GM21390 (cell line): ENCODE results near the gene OMP.

ENCODE experiments used
- ATAC-seq: cut with Tn5 transposase; IDR thresholded peaks from one replicate; pipeline ENCODE4 v1.9.1; 2021; ENCODE audit not compliant: unreplicated experiment

Gene OMP

DNA sequence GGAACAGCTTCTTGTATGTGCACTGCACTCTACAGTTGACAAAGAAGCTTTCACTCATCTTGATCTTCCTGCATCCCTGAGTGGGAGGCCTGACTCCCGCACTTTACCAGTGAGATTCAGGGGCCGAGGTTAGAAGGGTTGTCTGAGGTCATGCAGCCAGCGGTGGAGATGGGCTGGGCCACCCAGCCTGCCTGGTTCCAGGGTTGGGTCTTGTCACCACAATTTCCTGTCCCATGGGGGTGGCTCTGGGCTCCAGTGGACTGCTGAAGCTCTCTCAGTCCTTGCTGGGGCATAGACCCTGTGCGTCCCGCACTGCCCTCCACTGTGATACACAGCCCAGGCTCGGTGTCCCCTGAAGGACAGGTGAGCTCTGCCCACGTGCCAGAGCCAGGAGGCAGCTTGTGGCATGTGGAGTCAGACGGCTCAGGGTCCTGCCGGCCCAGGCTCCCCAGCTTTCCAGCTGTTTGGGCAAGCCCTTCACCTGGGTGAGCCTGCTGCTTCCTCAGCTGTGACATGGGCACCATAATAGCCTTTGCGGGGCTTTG, 18.5 kb downstream of the OMP start:
- ATAC-seq: no peak

DNA sequence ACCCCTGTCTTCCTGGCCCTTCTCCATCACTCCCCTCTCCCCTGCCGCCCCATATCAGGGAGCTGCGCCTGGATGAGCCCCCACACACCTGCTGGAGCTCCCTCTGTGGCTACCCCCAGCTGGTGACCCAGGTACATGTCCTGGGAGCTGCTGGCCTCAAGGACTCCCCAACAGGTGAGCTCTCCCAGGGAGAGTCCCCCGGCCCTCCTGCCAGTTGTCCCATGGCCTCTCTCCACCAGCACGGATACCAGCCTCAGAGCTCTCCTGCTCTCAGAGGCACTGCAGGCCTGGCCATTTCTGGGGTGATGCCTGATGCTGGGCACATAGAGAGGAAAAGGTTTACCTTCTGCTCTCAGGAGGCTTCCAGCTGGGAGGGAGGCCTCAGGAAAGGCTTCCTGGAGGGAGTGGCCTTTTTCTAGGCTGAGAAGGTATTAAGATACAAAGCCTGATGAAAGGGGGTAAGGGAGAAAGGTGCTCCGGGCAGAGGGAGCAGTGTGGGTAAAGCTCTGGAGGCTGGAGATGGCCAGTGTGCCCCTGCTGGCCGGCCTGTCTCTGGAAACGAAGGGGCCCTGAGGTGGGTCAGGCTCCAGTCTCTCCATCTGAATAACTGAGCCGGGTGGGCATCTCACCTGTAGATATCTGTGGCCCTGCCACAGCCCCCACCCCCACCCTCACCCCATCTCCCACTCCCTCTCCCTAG, 19.4 kb downstream of the OMP start:
- ATAC-seq: no peak

GRCh38 chr11:77122576-77123212, 20.1 kb downstream of the OMP start:
- no peak for ATAC-seq

DNA sequence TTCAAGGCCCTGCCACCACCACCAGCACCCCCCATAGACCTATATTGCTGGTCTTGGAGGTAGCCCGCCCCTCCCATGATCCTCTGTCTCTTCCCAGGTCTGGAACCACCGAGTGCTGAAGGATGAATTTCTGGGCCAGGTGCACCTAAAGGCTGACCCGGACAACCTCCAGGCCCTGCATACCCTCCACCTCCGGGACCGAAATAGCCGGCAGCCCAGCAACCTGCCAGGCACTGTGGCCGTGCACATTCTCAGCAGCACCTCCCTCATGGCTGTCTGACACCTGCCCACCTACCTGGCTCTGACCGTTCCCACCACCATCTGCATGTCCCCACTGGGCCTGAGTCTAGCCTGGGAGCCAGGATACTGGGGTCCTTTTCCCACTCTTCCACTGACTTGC, 21.0 kb downstream of the OMP start:
- no peak for ATAC-seq

GRCh38 chr11:77124041-77124440, 21.4 kb downstream of the OMP start:
- ATAC-seq: no peak

DNA sequence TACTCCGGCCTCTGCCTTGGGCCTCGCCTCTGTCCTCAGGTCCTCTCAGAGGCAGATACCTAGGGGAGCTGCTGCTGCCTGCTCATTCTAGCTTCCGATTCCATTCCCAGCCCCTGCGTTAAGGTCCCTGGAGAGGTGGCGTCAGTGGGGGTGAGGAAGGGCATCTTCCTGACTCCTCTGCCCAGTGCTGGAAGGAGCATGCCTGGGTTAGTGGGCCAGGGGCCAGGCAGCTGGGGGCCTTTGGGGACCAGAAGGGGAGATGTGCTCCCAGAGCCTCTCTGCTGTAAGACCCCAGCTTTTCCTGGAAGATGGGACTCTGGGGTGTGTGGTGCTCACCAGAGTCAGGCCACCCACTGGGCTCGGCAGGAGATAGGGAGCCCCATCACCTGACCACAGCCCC, 21.8 kb downstream of the OMP start:
- no peak for ATAC-seq

DNA sequence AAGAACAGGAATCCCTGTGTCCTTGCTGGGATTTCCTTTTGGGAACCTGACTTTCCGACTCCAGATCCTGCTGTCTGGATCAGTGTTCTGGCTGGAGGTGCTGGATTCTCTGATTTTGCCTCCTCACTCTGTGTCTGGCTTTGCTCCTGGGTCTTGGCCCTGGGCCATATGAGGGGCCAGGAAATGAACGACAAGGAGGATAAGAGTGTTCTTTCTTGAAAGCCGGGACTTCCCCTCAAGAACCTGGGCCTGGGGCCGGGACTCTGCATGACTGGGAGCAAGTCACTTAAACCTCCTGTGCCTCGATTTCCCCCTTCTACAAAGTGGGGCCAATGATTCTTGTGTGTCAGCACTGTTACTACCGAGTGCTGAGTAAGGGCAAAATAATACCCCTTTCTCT, 22.6 kb downstream of the OMP start:
- ATAC-seq: no peak

- ATAC-seq: no peak
Observed at GRCh38 chr11:77125695-77126094, 23.1 kb downstream of the OMP start.

DNA sequence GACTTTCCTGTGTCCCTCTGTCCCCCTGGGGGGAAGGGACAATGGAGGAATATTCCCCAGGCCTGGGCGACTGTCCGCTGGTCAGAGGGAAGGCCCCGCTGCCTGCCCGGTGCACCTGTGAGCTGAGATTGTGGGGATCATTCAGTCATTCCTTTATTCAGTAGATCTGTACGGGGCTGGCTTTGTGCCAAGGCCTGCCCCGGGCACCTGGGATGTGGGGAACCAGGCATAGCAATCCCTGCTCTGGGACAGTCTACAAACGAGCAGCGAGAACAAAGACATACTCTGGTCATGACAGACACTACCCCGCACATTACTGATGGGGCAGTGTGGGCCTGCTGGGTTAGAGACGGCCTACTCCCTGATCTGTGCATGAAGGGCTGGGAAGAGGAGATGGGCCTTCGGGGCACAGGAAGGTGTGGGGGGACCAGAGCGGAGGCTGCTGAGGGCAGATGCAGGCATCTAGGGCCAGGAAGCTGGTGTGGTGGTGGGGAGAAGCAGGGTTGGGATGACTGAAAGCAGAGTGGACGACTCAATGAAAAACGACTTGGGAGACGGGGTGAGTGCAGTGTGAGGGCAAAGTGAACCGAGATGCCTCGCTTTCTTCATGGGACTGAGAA, 23.6 kb downstream of the OMP start:
- no peak for ATAC-seq

DNA sequence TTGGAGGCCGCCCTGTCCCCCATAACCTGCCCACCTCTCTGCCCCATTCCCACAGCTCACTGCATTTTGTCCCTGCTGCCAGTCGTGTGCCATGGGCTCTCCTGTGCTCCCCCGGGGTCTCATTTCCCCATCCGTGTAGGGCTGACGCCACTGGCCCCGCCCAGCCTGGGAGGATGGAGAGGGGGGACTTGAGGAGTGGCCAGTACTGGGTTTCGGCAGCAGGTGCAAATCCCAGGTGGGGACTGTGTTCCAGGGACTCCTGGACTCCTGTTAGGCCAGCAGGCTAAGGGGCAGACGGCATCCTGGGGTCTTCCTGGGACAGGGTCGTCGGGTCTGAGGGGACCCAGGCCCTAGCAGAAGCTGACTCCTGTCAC, 24.2 kb downstream of the OMP start:
- no peak for ATAC-seq

DNA sequence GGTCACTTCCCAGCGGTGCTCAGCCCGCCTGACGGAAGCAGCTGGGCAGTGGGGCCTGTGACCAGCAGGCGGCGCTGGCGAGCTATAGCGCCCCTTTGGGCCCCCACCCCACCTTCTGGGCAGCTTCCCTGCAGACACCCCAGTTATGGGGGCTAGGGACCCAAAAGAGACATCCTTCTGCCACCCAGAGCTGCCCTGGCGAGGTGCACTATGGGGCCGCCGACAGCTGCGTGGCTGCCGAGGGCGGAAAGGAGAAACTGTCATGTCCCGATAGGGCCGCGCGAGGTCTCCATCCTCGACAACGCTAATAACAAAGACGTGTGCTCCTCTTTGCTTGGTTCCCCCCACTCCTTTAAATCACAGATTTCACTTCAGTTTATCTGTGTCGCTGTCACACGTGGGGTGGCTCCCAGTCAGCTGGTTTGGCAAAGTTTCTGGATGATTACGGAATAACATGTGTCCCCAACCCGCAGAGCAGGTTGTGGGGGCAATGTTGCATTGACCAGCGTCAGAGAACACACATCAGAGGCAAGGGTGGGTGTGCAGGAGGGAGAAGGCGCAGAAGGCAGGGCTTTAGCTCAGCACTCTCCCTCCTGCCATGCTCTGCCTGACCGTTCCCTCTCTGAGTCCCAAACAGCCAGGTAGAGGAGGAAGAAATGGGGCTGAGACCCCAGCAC, 24.7 kb downstream of the OMP start:
- ATAC-seq: no peak

GRCh38 chr11:77127920-77128691, 25.5 kb downstream of the OMP start, which contains the start of gene MYO7A:
TSS of gene MYO7A (plus strand) at chr11:77128246. CDS start at chr11:77130635, 2,389 bp downstream.
- ATAC-seq: no peak

- ATAC-seq: no peak
Observed at GRCh38 chr11:77129069-77129841, 26.6 kb downstream of the OMP start.

DNA sequence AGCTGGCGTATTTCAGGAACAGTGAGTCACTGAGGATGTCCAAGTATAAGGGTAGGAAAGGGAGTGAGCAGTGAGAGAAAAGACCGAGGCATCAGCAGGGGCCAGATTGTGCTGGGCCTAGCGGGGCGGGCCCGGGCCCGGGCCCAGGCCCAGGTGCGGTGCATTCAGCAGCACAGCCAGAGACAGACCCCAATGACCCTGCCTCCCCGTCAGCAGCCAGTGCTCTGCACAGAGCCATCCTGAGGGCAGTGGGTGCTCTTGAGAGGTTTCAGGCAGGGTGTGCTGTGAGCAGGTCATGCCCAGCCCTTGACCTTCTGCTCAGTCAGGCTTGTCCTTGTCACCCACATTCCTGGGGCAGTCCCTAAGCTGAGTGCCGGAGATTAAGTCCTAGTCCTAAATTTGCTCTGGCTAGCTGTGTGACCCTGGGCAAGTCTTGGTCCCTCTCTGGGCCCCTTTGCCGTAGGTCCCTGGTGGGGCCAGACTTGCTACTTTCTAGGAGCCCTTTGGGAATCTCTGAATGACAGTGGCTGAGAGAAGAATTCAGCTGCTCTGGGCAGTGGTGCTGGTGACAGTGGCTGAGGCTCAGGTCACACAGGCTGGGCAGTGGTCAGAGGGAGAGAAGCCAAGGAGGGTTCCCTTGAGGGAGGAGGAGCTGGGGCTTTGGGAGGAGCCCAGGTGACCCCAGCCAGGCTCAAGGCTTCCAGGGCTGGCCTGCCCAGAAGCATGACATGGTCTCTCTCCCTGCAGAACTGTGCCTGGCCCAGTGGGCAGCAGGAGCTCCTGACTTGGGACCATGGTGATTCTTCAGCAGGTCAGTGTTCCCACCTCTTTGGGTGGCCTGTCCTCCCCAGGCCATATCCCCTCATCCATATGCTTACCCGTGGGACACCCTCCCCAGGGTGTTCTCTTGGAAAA, 27.5 kb downstream of the OMP start:
- no peak for ATAC-seq

DNA sequence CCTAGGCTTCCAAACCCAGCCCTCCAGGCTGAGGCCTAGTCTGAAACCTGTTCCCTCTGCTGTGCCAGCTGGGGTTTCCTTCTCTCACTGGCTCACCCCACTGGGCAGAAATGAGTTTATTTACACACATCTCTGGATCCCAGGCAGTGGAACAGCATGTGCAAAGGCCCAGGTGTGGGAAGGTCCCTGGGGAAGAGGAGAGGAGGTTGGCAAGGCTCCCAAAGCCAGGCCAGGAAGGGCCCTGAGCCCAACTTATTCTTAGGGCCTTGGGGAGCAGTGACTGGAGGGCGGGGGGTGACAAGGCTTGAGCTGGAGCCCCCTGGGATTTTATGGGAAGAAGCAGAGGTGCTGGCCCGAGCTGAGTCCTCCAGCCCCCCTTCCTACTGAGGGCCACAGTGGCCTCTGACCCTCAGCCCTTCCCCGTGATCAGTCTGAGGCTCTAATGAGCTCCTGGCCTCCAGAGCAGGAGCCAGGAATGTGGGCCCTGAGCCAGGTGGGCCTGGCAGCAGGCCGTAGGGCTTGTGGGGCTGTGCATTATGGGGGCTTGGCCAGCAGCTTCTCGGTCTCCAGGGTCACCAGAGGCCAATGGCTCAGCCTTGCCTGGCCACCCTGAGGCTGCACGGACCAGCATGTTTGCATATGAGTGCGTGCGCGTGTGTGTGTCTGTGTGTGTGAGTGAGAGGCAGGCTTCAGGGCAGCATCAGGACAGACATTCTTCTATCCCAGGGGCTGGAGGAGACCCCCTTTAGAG, 28.3 kb downstream of the OMP start:
- ATAC-seq: no peak

DNA sequence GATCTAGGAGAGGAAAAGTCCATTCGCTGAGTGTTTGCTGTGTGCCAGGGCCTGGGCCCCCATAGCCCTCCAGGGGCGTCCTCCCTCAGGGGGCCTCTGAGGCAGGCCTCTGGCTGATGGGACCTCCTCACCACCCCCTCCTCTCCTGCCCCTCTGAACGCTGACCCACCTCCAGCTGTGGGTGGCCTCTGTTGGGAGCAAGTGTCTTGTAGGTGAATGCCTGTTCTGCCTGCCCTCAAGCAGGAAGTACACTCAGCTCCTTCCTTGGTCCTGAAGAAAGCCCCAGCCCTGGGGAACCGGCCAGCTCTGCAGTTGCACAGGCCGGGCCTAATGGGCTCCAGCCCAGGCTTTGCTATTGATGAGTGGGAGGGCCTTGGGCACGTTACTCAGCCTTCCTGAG, 28.9 kb downstream of the OMP start:
- ATAC-seq: no peak

DNA sequence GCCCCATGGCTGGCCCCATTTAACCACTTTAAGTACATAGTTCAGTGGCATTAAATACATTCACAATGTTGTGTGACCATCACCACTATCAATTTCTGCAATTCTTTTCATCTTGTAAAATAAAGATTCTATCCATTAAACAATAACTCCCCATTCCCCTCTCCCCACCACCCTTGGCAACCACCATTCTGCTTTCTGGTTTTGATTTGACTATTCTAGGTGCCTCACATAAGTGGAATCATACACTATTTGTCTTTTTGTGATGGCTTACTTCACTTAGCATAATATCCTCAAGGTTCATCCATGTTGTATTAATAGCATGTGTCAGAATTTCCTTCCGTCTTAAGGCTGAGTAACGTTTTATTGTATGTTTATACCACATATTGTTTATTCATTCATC, 32.4 kb downstream of the OMP start:
- ATAC-seq: no peak

- ATAC-seq: no peak
Observed at GRCh38 chr11:77136074-77136473, 33.4 kb downstream of the OMP start.
